SKM-1 (cell line): ENCODE results near the gene RSF1.
"Not testable (repeated sequence)": the region's sequence is repeated elsewhere in the genome, so short reads cannot be mapped to it uniquely, and the experiment has no call there.

Experiments
- DNase-seq: peaks from one replicate; lab custom pipeline; 2025; ENCODE audit not compliant: unreplicated experiment; lab: John Stamatoyannopoulos, UW

The RSF1 gene

GRCh38 chr11:77820565-77821348 lies at the start of gene RSF1, which contains the start of gene AAMDC:
Gene RSF1 (minus strand): TSS chr11:77820722. CDS start chr11:77820714, 8 bp downstream.
Gene AAMDC (plus strand): TSS chr11:77821144. CDS start chr11:77842497, 21,353 bp downstream.
- DNase-seq = peak; percentile 94

GRCh38 chr11:77868744-77869143 lies 48.2 kb upstream of the RSF1 start:
- DNase-seq = no peak

DNA sequence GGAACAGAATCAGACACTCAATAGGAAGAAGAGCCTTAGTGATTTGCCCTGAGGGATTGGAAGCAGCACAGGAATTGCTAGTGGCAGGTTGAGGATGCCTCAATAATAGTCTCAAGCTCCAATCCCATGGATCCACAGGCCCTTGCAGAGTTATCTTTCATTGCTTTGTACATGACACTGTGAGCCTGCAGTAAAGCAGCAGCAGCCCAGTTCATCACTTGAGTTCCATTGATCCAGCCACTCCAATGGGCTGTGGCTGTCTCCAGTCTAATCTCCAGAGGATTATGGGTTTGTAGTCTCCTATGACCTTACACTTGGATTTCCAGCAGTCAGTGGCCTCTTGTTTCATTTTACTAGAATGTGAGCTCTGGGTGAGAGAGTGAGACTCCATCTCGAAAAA lies 45.8 kb upstream of the RSF1 start:
- no peak for DNase-seq

DNA sequence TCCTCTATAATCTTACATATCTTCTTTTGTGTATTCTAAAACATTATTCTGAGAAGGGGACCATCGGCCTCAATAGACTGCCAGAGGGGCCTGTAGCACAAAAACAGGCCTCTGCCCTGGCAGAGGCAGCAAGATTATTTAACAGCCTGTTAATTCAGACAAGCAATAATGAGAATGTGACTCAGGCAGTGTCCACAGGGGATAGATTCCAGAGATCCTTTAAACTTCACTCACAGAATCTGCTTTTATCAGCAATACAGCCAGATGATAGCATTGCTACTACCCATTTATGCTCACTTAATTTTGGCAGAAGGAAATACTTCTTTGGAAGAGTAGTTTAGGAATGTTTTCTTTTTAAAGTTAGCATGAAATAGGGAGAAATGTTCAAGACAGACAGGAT lies 45.3 kb upstream of the RSF1 start:
- no peak for DNase-seq

DNA sequence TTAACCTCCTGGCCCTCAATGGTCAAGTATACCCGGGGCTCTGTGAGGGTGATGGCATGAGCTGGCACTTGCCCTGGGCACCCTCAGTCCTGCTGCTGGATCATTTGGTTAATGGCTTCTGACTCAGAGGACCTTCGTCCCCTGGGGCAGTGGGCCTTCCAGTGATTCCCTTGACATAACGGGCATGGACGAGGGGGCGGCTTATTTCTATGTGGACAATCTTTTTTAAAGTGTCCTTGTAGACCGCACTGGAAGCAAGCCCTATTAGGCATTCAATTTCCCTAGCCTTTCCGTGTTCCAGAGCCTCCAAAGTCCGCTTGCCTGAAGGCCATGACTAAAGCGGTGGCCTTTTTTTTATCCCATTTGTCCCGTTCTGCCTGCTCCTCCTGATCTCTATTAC lies 40.9 kb upstream of the RSF1 start:
- not testable (repeated sequence) for DNase-seq

- not testable (repeated sequence) for DNase-seq
These were observed 37.5 kb upstream of the RSF1 start for GRCh38 chr11:77857906-77858457.

DNA sequence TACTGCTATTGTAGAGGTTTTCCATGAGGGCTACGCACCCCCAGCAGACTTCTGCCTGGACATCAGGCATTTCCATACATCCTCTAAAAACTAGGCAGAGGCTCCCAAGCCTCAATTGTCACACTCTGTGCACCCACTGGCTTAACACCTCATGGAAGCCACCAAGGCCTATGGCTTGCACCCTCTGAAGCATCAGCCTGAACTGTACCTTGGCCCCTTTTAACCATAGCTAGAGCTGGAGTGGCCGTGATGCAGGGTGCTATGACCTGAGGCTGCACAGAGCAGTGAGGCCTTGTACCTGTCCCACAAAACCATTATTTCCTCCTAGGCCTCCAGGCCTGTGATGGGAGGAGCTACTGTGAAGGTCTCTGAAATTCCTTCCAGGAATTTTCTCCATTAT lies 34.3 kb upstream of the RSF1 start:
- DNase-seq = no peak

DNA sequence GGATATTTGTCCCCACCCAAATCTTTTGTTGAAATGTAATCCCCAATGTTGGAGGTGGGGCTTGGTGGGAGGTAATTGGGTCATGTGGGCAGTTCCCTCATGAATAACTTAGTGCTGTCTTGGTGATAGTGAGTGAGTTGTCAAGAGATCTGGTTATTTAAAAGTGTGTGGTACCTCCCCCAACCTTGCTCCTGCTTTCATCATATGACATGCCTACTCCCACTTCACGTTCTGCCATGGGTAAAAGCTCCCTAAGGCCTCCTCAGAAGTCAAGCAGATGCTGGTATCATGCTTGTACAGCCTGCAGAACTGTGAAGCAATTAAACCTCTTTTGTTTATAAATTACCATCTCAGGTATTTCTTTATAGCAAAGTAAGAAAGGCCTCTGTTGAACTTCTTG lies 31.0 kb upstream of the RSF1 start:
- no peak for DNase-seq

- not testable (repeated sequence) for DNase-seq
These were observed 23.2 kb upstream of the RSF1 start for GRCh38 chr11:77843700-77844099.

GRCh38 chr11:77842441-77843121 lies 22.1 kb upstream of the RSF1 start:
- no peak for DNase-seq

- no peak for DNase-seq
These were observed 12.8 kb upstream of the RSF1 start for GRCh38 chr11:77833302-77833701.

GRCh38 chr11:77828926-77829325 lies 8.4 kb upstream of the RSF1 start:
- DNase-seq = no peak

GRCh38 chr11:77823775-77824174 lies 3.3 kb upstream of the RSF1 start:
- no peak for DNase-seq

DNA sequence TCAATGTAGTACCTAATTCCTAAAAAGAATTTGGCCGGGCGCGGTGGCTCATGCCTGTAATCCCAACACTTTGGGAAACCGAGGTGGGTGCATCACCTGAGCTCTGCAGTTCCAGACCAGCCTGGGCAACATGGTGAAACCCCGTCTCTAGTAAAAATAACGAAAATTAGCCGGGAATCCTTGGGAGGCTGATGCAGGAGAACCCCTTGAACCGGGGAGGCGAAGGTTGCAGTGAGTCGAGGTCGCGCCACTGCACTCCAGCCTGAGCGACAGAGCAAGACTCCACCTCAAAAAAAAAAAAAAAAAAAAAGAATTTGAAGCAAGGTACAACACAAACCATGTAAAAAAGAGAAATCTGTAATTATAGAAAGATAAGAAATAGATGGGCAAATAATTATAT lies 1.6 kb upstream of the RSF1 start:
- DNase-seq = not testable (repeated sequence)

DNA sequence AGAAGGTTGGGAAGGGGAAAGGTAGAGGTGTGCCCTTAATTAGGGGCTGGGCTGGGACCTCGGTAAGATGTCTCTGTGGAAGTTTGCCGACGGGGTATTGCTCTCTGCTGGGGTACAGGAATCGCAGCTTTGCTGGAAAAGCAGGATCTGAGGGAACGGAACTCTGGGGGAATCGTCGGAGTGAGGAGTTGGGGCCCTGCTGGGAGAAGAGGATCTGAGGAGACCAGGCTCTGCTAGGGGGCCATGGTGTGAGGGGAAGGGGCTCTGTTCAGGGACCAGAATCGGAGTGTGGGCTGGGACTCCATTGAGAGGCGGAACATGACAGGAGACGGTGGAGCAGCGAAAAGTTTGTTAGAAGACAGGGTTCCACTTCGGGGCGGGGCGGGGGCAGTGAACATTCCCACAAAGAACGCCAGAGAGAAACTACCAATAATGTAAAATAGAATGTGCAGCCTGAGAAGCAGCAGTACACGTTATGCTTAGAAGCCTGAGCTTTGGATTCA lies 878 bp upstream of the RSF1 start:
- no peak for DNase-seq

- DNase-seq = no peak
These were observed 479 bp downstream of the RSF1 start for GRCh38 chr11:77819921-77820564.

- DNase-seq = peak; percentile 67
These were observed 1.1 kb downstream of the RSF1 start for GRCh38 chr11:77819411-77819920.

GRCh38 chr11:77815459-77815858 lies 5.1 kb downstream of the RSF1 start:
- DNase-seq = no peak

- no peak for DNase-seq
These were observed 5.7 kb downstream of the RSF1 start for GRCh38 chr11:77814848-77815247.

GRCh38 chr11:77813256-77813655 lies 7.3 kb downstream of the RSF1 start:
- DNase-seq = no peak

DNA sequence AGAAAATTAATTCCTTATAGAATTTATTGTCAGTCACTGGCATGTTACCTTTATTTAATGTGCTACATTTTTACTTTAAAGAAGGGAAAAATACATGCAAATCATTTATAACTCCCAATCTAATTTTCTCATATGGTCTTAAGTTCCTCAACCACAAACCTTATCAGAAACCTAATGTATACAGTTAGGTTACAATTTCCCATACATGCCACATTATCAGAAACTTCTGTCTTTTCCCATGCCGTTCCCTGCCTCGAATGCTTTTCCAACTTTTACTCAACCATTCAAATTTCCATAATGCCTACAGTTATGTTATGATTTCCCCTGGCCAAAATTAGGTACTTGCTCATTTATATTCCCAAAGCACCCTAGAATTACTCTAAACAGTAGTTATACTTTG lies 13.5 kb downstream of the RSF1 start:
- DNase-seq = no peak
